ENCODE measurements around the gene AFDN.

The AFDN gene

DNA sequence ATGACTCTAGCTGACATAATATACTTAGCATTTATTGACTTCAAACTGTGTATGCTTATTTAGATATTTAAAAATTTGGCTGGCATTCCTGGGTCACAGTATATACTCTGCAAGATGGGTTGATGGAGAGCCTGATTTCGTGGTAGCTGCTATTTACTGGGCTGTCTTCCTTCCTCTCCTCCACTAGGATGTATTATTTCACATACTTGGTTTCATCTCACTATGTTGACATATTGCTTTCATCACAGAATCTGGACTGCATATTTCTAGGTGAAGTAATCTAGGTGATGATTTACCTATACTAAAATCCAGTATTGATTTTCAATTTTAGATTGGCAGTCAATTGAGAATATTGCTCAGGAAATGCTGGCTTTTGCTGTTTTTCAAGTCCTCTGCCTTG is 15.7 kb downstream of the AFDN start:
- no peaks in the 10 kb centered on the region for H3K4me1 ChIP-seq (ENCODE audit: low read length)
- peaks cover 12% of the 10 kb centered on the region; the same call in 1 of the 2 replicates for H3K79me2 ChIP-seq (ENCODE audit: low read length)
- TF ChIP-seq EZH2phosphoT487 (IDR thresholded peaks at IDR 0.05; ENCODE audit: low read length) (no peak), EZH2 (optimal IDR thresholded peaks at IDR 0.05; ENCODE audit: low read depth, low read length) (no peak)
- TF ChIP-seq, protein P1, sequence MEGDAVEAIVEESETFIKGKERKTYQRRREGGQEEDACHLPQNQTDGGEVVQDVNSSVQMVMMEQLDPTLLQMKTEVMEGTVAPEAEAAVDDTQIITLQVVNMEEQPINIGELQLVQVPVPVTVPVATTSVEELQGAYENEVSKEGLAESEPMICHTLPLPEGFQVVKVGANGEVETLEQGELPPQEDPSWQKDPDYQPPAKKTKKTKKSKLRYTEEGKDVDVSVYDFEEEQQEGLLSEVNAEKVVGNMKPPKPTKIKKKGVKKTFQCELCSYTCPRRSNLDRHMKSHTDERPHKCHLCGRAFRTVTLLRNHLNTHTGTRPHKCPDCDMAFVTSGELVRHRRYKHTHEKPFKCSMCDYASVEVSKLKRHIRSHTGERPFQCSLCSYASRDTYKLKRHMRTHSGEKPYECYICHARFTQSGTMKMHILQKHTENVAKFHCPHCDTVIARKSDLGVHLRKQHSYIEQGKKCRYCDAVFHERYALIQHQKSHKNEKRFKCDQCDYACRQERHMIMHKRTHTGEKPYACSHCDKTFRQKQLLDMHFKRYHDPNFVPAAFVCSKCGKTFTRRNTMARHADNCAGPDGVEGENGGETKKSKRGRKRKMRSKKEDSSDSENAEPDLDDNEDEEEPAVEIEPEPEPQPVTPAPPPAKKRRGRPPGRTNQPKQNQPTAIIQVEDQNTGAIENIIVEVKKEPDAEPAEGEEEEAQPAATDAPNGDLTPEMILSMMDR (IDR thresholded peaks at IDR 0.05; ENCODE audit: low read length): no peak

GRCh38 chr6:167843023-167843422 is 16.3 kb downstream of the AFDN start:
- no peak for DNase-seq
- Histone ChIP-seq H2AFZ (ENCODE audit: low read length) (no peak overlapping the region), H4K20me1 (ENCODE audit: insufficient read depth, low read length) (no peaks in the 10 kb centered on the region), H3F3A (ENCODE audit: insufficient read depth, low read length) (no peaks in the 10 kb centered on the region), H3K27ac (ENCODE audit: low read length) (no peak overlapping the region), H3K27me3 (replicated peaks; ENCODE audit: insufficient read depth, low read length) (no peaks in the 10 kb centered on the region), H3K9ac (ENCODE audit: low read length) (no peak overlapping the region), H3K36me3 (replicated peaks; ENCODE audit: insufficient read depth, low read length) (no peaks in the 10 kb centered on the region), H3K79me2 (ENCODE audit: low read length) (peaks cover 12% of the 10 kb centered on the region; the same call in 1 of the 2 replicates), H3K4me2 (ENCODE audit: low read depth, low read length) (no peak overlapping the region), H3K4me1 (ENCODE audit: low read length) (no peaks in the 10 kb centered on the region), H3K4me3 (ENCODE audit: low read length) (no peak overlapping the region), H3K9me3 (replicated peaks; ENCODE audit: insufficient read depth, low read length) (no peaks in the 10 kb centered on the region), H3K9me2 (replicated peaks; ENCODE audit: insufficient read depth, low read length) (no peaks in the 10 kb centered on the region)
- TF ChIP-seq EZH2phosphoT487 (IDR thresholded peaks at IDR 0.05; ENCODE audit: low read length) (no peak), EZH2 (optimal IDR thresholded peaks at IDR 0.05; ENCODE audit: low read depth, low read length) (no peak)
- TF ChIP-seq, protein P1 (IDR thresholded peaks at IDR 0.05; ENCODE audit: low read length): no peak

More for the DNA sequence above, 15.7 kb downstream of the AFDN start:
- no peak for DNase-seq
- Histone ChIP-seq H3K4me3 (ENCODE audit: low read length) (no peak overlapping the region), H3K9me3 (replicated peaks; ENCODE audit: insufficient read depth, low read length) (no peaks in the 10 kb centered on the region), H3K27me3 (replicated peaks; ENCODE audit: insufficient read depth, low read length) (no peaks in the 10 kb centered on the region), H3K36me3 (replicated peaks; ENCODE audit: insufficient read depth, low read length) (no peaks in the 10 kb centered on the region), H3K4me2 (ENCODE audit: low read depth, low read length) (no peak overlapping the region), H3F3A (ENCODE audit: insufficient read depth, low read length) (no peaks in the 10 kb centered on the region), H4K20me1 (ENCODE audit: insufficient read depth, low read length) (no peaks in the 10 kb centered on the region), H3K9ac (ENCODE audit: low read length) (no peak overlapping the region), H3K27ac (ENCODE audit: low read length) (no peak overlapping the region), H3K9me2 (replicated peaks; ENCODE audit: insufficient read depth, low read length) (no peaks in the 10 kb centered on the region), H2AFZ (ENCODE audit: low read length) (no peak overlapping the region)

GRCh38 chr6:167845856-167846255 is 19.1 kb downstream of the AFDN start:
- TF ChIP-seq EZH2phosphoT487 (IDR thresholded peaks at IDR 0.05; ENCODE audit: low read length) (no peak), EZH2 (optimal IDR thresholded peaks at IDR 0.05; ENCODE audit: low read depth, low read length) (no peak)
- TF ChIP-seq, protein P1 (IDR thresholded peaks at IDR 0.05; ENCODE audit: low read length): no peak

More at GRCh38 chr6:167845856-167846255, 19.1 kb downstream of the AFDN start:
- no peaks in the 10 kb centered on the region for H3K36me3 ChIP-seq (replicated peaks; ENCODE audit: insufficient read depth, low read length)
- H3K9me2 ChIP-seq (replicated peaks; ENCODE audit: insufficient read depth, low read length): no peaks in the 10 kb centered on the region
- no peaks in the 10 kb centered on the region for H3K27me3 ChIP-seq (replicated peaks; ENCODE audit: insufficient read depth, low read length)
- no peaks in the 10 kb centered on the region for H3F3A ChIP-seq (ENCODE audit: insufficient read depth, low read length)
- no peaks in the 10 kb centered on the region for H4K20me1 ChIP-seq (ENCODE audit: insufficient read depth, low read length)
- peaks cover 4% of the 10 kb centered on the region; the same call in 1 of the 2 replicates for H3K79me2 ChIP-seq (ENCODE audit: low read length)
- no peak for DNase-seq
- H3K27ac ChIP-seq (ENCODE audit: low read length): no peak overlapping the region
- H3K4me3 ChIP-seq (ENCODE audit: low read length): no peak overlapping the region
- H3K4me1 ChIP-seq (ENCODE audit: low read length): 0 out of 2 replicates have a peak, but pooled peaks cover 6% of the 10 kb centered on the region
- no peak overlapping the region for H3K4me2 ChIP-seq (ENCODE audit: low read depth, low read length)
- H2AFZ ChIP-seq (ENCODE audit: low read length): no peak overlapping the region
- H3K9ac ChIP-seq (ENCODE audit: low read length): no peak overlapping the region
- no peaks in the 10 kb centered on the region for H3K9me3 ChIP-seq (replicated peaks; ENCODE audit: insufficient read depth, low read length)

Data from MM.1S (cell line).